ENCODE measurements around the gene HOXC9. TPM values are rescaled to one million over a fixed set of nuclear protein-coding genes. Genes with fewer than 3 reads are reported as not detected.

HOXC9 gene
- total and polyA plus RNA-seq, 10 donors, result 0.05 TPM; not detected in 9

DNA sequence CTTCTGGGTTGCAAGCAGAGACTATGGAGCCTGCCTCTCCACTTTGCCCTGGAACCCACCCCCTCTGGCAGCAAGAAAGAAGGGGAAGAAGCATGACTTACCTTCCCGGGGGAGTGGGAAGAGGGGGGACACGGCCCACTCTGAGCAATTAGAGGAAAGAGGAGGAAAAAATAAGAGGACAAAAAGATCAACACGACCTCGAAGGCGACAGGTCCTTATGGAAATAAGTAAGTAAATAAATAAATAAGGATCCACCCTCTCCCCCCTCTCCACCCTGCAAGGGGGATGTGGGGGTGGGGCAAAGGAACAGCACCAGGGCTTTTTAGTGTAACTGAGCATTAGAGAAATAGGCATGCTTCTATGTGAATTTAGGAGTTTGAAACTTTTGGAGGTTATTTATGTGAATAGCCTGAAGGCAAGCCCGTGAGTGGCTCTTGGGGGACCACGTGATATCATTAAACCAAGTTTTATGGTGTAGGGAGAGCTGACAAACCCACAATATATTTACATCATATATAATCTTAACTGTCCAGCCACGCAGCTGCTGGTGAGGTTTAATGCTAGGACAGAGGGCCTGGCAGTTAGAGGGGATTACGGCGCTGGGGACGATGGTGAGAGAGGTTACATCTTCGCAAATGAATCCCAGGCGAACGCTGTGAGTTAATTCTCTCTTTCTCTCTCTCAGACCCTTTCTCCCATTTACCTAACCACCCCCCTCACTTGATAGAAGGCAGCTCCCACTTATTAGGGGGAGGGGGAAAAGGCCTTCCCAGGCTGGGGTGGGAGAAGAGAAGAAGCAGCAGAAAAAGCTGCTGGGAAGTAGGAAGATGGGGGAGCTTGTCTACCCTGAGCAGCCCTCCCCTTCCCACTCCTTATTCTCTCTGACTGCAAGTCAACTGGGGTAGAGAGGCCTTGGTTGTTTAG lies 37.7 kb downstream of the HOXC9 start:
- peaks cover 5 to 24% (median 21%) of the 10 kb centered on the region in 6 donors for H3K4me1 ChIP-seq
- H3K36me3 ChIP-seq, result no peaks in the 10 kb centered on the region
- H3K9me3 ChIP-seq, result peaks cover 0 to 8% (median 4%) of the 10 kb centered on the region in 8 donors
- no peak for TF ChIP-seq POLR2A (IDR thresholded peaks at IDR 0.05)
- intact Hi-C loops (cut with DNase I; ENCODE audit: low total_unique reads), result no loop called here
- no peak overlapping the region for H3K4me3 ChIP-seq
- 40 to 55% (median 50%) methylated on average over 14 of the region's 14 CpGs for WGBS, 5 donors
- peaks cover 3 to 100% (median 85%) of the 10 kb centered on the region in 7 donors for H3K27me3 ChIP-seq (replicated peaks in 1 of 7)
- H3K27ac ChIP-seq, result no peak overlapping the region
- DNase-seq, result no peak

DNA sequence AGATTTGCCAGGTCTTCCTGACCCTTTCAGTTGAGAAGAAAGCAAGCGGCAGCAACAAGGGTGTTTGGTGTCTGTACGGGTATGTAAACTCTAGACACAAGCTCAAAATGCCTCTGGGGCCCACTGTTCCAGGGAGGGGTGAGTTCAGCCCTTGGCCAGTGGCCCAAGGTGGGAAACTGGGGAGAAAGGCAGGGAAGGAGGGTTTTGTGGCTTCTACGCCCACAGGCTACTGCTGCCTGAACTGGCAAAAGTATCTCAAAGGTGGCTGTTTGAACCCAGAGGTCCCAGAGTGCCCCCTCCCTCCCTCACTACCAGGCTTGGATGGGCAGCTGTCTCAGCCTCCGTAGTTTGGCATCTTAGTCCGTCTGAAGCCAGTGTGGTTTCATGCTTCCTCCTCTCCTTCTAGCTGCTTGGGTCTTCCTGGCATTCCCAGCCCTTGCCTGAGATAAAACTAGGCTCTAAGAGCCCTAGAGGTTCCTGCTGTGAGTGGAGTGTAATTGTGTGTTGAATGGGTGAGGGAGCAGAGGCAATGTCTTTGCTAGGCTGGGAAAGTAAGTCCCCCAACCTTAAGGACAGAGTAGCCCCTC lies 38.4 kb downstream of the HOXC9 start:
- peaks cover 0 to 100% (median 77%) of the 10 kb centered on the region in 7 donors for H3K27me3 ChIP-seq (replicated peaks in 1 of 7)
- DNase-seq, result no peak
- 49 to 67% (median 61%) methylated on average over 5 of the region's 5 CpGs for WGBS, 5 donors

DNA sequence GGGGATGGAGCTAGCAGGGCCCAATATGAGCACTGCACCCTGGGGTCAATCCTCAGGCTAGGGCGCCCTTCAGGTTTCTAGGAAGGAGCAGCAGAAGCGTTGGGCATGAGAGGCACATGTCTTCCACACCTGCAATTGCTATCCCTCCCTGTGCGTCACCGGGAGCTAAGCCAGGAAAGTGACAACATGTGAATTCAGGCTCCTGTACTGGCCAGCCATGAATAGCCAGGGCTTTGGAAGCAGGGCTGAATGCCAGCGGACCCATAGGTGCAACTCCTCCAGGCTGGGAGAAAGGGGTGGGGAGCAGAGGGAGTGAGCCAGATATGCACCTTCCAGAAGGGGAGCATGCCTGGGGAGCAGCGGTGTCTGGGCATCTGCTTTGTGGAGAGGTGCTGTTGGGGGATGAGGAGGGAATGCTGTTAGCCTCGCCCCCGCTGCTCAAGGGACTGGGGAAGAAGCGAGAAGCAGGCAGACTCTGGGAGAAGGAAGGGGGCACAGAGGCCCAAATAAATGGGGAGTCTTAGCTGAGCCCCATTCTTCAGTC lies 39.0 kb downstream of the HOXC9 start:
- Histone ChIP-seq H3K27me3 (replicated peaks in 1 of 7) (peaks cover 0 to 100% (median 71%) of the 10 kb centered on the region in 7 donors), H3K36me3 (no peaks in the 10 kb centered on the region), H3K27ac (no peak overlapping the region), H3K4me1 (peaks cover 2 to 10% (median 8%) of the 10 kb centered on the region in 6 donors), H3K4me3 (no peak overlapping the region), H3K9me3 (no peaks in the 10 kb centered on the region)
- WGBS, 5 donors, result 44 to 61% (median 55%) methylated on average over 8 to 9 of the region's 9 CpGs
- no peak for DNase-seq
- no peak for TF ChIP-seq POLR2A (IDR thresholded peaks at IDR 0.05)
- intact Hi-C loops (cut with DNase I; ENCODE audit: low total_unique reads), result no loop called here

More for the DNA sequence above, 38.4 kb downstream of the HOXC9 start:
- TF ChIP-seq POLR2AphosphoS5 (IDR thresholded peaks at IDR 0.05) (no peak), POLR2A (IDR thresholded peaks at IDR 0.05) (no peak)
- TF ChIP-seq, protein P1, sequence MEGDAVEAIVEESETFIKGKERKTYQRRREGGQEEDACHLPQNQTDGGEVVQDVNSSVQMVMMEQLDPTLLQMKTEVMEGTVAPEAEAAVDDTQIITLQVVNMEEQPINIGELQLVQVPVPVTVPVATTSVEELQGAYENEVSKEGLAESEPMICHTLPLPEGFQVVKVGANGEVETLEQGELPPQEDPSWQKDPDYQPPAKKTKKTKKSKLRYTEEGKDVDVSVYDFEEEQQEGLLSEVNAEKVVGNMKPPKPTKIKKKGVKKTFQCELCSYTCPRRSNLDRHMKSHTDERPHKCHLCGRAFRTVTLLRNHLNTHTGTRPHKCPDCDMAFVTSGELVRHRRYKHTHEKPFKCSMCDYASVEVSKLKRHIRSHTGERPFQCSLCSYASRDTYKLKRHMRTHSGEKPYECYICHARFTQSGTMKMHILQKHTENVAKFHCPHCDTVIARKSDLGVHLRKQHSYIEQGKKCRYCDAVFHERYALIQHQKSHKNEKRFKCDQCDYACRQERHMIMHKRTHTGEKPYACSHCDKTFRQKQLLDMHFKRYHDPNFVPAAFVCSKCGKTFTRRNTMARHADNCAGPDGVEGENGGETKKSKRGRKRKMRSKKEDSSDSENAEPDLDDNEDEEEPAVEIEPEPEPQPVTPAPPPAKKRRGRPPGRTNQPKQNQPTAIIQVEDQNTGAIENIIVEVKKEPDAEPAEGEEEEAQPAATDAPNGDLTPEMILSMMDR (IDR thresholded peaks at IDR 0.05 in 8 of 11, conservative IDR thresholded peaks at IDR 0.05 in 3 of 11), result no peak
- no peak overlapping the region for H3K4me3 ChIP-seq
- no peaks in the 10 kb centered on the region for H3K36me3 ChIP-seq
- H3K27ac ChIP-seq, result no peak overlapping the region
- no peaks in the 10 kb centered on the region for H3K9me3 ChIP-seq
- intact Hi-C loops (cut with DNase I; ENCODE audit: low total_unique reads), result no loop called here
- peaks cover 5 to 16% (median 14%) of the 10 kb centered on the region in 6 donors for H3K4me1 ChIP-seq

DNA sequence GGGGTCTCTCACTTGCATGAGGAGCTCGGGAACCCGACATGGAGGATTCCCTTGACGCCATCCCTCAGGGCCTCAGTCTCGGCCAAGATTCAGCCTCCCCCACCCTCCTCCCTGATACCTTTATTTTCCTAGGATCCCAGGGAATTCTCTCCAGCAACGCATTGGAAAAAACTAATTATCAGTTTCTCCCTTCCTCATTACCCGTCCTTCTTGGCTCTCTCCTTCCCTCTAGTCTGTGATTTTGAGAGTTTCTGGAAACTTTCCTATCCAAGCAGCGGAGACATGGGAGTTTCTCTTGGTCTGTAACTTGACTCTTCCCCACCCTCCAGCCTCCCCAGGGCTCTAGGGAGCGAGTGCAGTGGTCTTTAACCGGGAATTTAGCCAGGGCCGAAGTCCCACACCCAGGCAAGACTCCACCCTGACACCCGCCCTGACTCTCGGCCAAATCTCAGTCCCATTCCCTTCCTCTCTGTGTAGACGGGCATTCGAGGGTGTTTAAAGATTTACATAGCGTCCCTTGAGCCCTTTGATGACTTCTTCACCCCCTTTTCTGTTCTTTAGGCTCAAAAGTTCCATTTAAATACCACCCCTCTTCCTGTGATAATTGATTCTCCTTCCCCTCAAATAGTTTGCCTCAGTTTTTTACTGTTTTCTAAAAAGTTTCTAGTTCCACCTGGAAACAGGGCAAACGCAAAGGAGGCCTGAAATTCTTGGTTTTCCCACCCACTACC lies 39.6 kb downstream of the HOXC9 start:
- Histone ChIP-seq H3K36me3 (no peaks in the 10 kb centered on the region), H3K27ac (no peak overlapping the region), H3K4me3 (no peak overlapping the region), H3K9me3 (no peaks in the 10 kb centered on the region), H3K27me3 (replicated peaks in 1 of 7) (peaks cover 0 to 100% (median 65%) of the 10 kb centered on the region in 7 donors), H3K4me1 (peaks cover 0 to 4% (median 2%) of the 10 kb centered on the region in 6 donors)
- TF ChIP-seq POLR2A (IDR thresholded peaks at IDR 0.05), result no peak
- TF ChIP-seq, protein P1 (IDR thresholded peaks at IDR 0.05 in 8 of 11, conservative IDR thresholded peaks at IDR 0.05 in 3 of 11), result no peak
- DNase-seq, result no peak
- intact Hi-C loops (cut with DNase I; ENCODE audit: low total_unique reads), result no loop called here
- 24 to 34% (median 29%) methylated on average over 16 of the region's 16 CpGs for WGBS, 5 donors
